OCI-LY3 (cell line): ENCODE measurements around the gene ARHGAP26.

Experiments
- H2AFZ ChIP-seq: fragments of 200-600, 300-600 bp; shearing (Covaris generic); 2 replicates; pipeline ENCODE4 v1.6.0; 2014; ENCODE audit warnings: antibody characterized with exemption, low read depth, low read length
- H3K27ac ChIP-seq: fragments of 200-600, 300-600 bp; sonication (generic); 2 replicates; pipeline ENCODE4 v1.5.1; 2014; ENCODE audit warnings: mild to moderate bottlenecking, low read length, moderate library complexity, mixed read lengths
- H3K27me3 ChIP-seq: fragments of 200-600, 300-600 bp; sonication (generic); 2 replicates; pipeline ENCODE4 v1.6.1; 2014; ENCODE audit warnings: low read depth, low read length, mixed read lengths
- H3K36me3 ChIP-seq: fragments of 200-600, 300-600 bp; sonication (generic); replicated peaks from 2 replicates; pipeline ENCODE3; 2014; ENCODE audit warnings: low read depth, low read length, mixed read lengths
- H3K4me1 ChIP-seq: fragments of 300-600, 200-600 bp; sonication (generic); 2 replicates; pipeline ENCODE4 v1.6.1; 2014; ENCODE audit warnings: low read length, mixed read lengths
- H3K4me2 ChIP-seq: fragments of 200-600, 300-600 bp; sonication (generic); 2 replicates; pipeline ENCODE4 v1.6.1; 2014; ENCODE audit warnings: low read length, mixed read lengths
- H3K4me3 ChIP-seq: fragments of 300-600, 200-600 bp; sonication (generic); 2 replicates; pipeline ENCODE4 v1.5.1; 2014; ENCODE audit warnings: antibody characterized with exemption, mild to moderate bottlenecking, low read length, moderate library complexity
- H3K79me2 ChIP-seq: fragments of 300-600, 200-600 bp; shearing (Covaris generic); 2 replicates; pipeline ENCODE4 v1.6.1; 2014; ENCODE audit warnings: mild to moderate bottlenecking, low read length, mixed read lengths
- H3K9ac ChIP-seq: fragments of 300-600, 200-600 bp; shearing (Covaris generic); 2 replicates; pipeline ENCODE4 v1.6.0; 2014; ENCODE audit warnings: mild to moderate bottlenecking, low read length, moderate library complexity
- H3K9me3 ChIP-seq: fragments of 200-600, 300-600 bp; shearing (Covaris generic); 2 replicates; pipeline ENCODE4 v1.6.1; 2014; ENCODE audit warnings: low read length, mixed read lengths; ENCODE audit not compliant: insufficient read depth
- H4K20me1 ChIP-seq: fragments of 200-600, 300-600 bp; sonication (generic); 2 replicates; pipeline ENCODE4 v1.6.1; 2016; ENCODE audit warnings: low read length, mixed read lengths; ENCODE audit not compliant: insufficient read depth
- EZH2phosphoT487 ChIP-seq: fragments of 200-600 bp; shearing (Covaris generic); IDR thresholded peaks from 2 replicates; pipeline ENCODE4 v1.6.1; 2018; ENCODE audit warnings: antibody characterized with exemption, mixed run types, low read depth
- TF ChIP-seq, protein P1 (sequence below): fragments of 200-600, 300-600 bp; sonication (generic); IDR thresholded peaks from 2 replicates; pipeline ENCODE4 v1.5.1; 2014; ENCODE audit warnings: antibody characterized with exemption, low read length, low read depth

ARHGAP26 gene

GRCh38 chr5:143133721-143134120 lies 363.5 kb downstream of the ARHGAP26 start:
- Histone ChIP-seq H3K79me2 (no peaks in the 10 kb centered on the region), H2AFZ (no peak overlapping the region), H4K20me1 (no peaks in the 10 kb centered on the region), H3K9me3 (no peaks in the 10 kb centered on the region), H3K4me1 (peaks cover 13% of the 10 kb centered on the region), H3K9ac (no peak overlapping the region), H3K4me2 (no peak overlapping the region), H3K36me3 (no peaks in the 10 kb centered on the region), H3K27me3 (no peaks in the 10 kb centered on the region), H3K27ac (no peak overlapping the region), H3K4me3 (no peak overlapping the region)
- TF ChIP-seq, protein P1, sequence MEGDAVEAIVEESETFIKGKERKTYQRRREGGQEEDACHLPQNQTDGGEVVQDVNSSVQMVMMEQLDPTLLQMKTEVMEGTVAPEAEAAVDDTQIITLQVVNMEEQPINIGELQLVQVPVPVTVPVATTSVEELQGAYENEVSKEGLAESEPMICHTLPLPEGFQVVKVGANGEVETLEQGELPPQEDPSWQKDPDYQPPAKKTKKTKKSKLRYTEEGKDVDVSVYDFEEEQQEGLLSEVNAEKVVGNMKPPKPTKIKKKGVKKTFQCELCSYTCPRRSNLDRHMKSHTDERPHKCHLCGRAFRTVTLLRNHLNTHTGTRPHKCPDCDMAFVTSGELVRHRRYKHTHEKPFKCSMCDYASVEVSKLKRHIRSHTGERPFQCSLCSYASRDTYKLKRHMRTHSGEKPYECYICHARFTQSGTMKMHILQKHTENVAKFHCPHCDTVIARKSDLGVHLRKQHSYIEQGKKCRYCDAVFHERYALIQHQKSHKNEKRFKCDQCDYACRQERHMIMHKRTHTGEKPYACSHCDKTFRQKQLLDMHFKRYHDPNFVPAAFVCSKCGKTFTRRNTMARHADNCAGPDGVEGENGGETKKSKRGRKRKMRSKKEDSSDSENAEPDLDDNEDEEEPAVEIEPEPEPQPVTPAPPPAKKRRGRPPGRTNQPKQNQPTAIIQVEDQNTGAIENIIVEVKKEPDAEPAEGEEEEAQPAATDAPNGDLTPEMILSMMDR: no peak
- TF ChIP-seq EZH2phosphoT487: no peak

DNA sequence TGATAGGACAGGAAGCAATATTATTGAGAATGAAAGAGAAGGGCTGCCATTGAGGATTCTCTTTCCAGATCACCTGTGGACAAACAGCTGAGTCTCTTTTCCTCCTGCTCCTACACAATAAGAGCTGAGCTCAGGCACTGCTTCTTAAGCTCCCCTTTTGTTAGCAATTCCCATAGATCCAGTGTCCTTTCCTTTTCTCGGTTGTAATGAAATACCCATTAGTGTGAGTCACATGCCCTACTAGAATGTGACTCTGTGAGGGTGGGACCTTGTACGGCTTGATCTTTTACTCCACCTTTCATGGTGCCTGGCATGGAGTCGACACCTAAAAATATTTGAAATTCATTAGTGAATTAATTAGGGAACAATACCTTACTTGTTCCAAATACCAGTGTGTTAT lies 364.1 kb downstream of the ARHGAP26 start:
- no peaks in the 10 kb centered on the region for H3K27me3 ChIP-seq
- H3K36me3 ChIP-seq: no peaks in the 10 kb centered on the region
- no peaks in the 10 kb centered on the region for H3K9me3 ChIP-seq
- no peaks in the 10 kb centered on the region for H4K20me1 ChIP-seq
- H2AFZ ChIP-seq: no peak overlapping the region
- no peak overlapping the region for H3K9ac ChIP-seq
- H3K27ac ChIP-seq: no peak overlapping the region
- TF ChIP-seq, protein P1: no peak
- TF ChIP-seq EZH2phosphoT487: no peak
- peaks cover 13% of the 10 kb centered on the region for H3K4me1 ChIP-seq
- 0 out of 2 replicates have a peak overlapping the region, but pooled peaks have one; percentile 15 for H3K4me2 ChIP-seq
- no peaks in the 10 kb centered on the region for H3K79me2 ChIP-seq
- H3K4me3 ChIP-seq: no peak overlapping the region

- H3K27me3 ChIP-seq: no peaks in the 10 kb centered on the region
- no peak for TF ChIP-seq EZH2phosphoT487
- TF ChIP-seq, protein P1: no peak
- no peaks in the 10 kb centered on the region for H3K79me2 ChIP-seq
- no peaks in the 10 kb centered on the region for H4K20me1 ChIP-seq
- H3K36me3 ChIP-seq: no peaks in the 10 kb centered on the region
- 0 out of 2 replicates have a peak overlapping the region, but pooled peaks have one; percentile 15 for H3K4me2 ChIP-seq
- H3K9ac ChIP-seq: no peak overlapping the region
- H3K27ac ChIP-seq: no peak overlapping the region
- H2AFZ ChIP-seq: no peak overlapping the region
- H3K4me1 ChIP-seq: peaks cover 13% of the 10 kb centered on the region
- no peak overlapping the region for H3K4me3 ChIP-seq
- H3K9me3 ChIP-seq: no peaks in the 10 kb centered on the region
These were observed 364.7 kb downstream of the ARHGAP26 start for GRCh38 chr5:143134900-143135299.

DNA sequence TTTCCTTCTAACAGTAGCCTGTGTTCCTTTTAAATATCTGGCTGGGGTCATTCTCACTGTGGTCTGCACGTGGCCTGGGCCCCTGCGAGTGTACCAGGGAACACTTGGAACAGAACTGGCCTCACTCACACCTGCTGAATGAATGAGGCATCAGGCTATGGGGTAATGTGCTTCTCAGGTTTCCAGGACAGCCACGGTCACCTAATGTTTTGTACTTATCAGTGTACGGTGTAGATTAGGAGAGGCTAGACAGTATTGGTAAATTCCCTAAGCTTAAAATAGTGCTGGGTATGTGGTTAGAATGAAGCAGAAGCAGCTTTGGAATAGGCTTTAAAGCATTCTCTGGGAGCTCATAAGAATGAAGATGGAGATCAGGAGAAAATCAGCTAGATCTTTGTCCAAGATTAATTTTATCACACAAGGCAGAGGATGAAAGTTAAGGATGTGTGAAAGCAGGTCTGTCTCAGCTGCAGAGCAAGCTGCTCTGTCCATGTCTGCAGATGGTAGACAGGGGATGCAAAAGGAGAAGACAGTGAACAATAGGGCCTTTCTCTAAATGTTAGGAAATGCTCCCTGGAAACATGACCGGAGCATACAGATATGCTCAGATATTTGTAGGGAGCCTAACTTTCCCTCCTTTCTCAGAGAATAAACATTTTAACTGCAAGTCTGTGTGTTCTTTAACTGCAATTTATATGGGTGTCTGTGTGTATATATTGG lies 365.8 kb downstream of the ARHGAP26 start:
- H3K79me2 ChIP-seq: no peaks in the 10 kb centered on the region
- no peak overlapping the region for H3K9ac ChIP-seq
- H3K27me3 ChIP-seq: no peaks in the 10 kb centered on the region
- H3K36me3 ChIP-seq: no peaks in the 10 kb centered on the region
- H2AFZ ChIP-seq: no peak overlapping the region
- H3K9me3 ChIP-seq: no peaks in the 10 kb centered on the region
- peaks cover 13% of the 10 kb centered on the region for H3K4me1 ChIP-seq
- H4K20me1 ChIP-seq: no peaks in the 10 kb centered on the region
- no peak overlapping the region for H3K4me3 ChIP-seq
- no peak overlapping the region for H3K27ac ChIP-seq
- no peak overlapping the region for H3K4me2 ChIP-seq
- TF ChIP-seq, protein P1: no peak
- TF ChIP-seq EZH2phosphoT487: no peak
